Measurements from ENCODE around the gene STRIT1.

STRIT1 gene

GRCh38 chr3:155244699-155245098 is 48.8 kb downstream of the STRIT1 start:
- no peak for TF ChIP-seq NFIC (IDR thresholded peaks at IDR 0.05)
- TF ChIP-seq TCF12 (IDR thresholded peaks at IDR 0.05; ENCODE audit: low read depth), result no peak
- TF ChIP-seq RAD21 (IDR thresholded peaks at IDR 0.05; ENCODE audit: low read depth), result no peak
- no peak for TF ChIP-seq TEAD4 (IDR thresholded peaks at IDR 0.05)
- no peak for TF ChIP-seq REST (IDR thresholded peaks at IDR 0.05; ENCODE audit: low read depth)
- no peak for TF ChIP-seq ZBTB7A (IDR thresholded peaks at IDR 0.05; ENCODE audit: low read depth)
- no peak for TF ChIP-seq EGR1 (IDR thresholded peaks at IDR 0.05)
- no peak for TF ChIP-seq YY1 (IDR thresholded peaks at IDR 0.05; ENCODE audit: low read depth)
- no peak for TF ChIP-seq TAF1 (IDR thresholded peaks at IDR 0.05; ENCODE audit: low read depth)

- TF ChIP-seq YY1 (IDR thresholded peaks at IDR 0.05; ENCODE audit: low read depth) (no peak), REST (IDR thresholded peaks at IDR 0.05; ENCODE audit: low read depth) (no peak), RAD21 (IDR thresholded peaks at IDR 0.05; ENCODE audit: low read depth) (no peak), EGR1 (IDR thresholded peaks at IDR 0.05) (no peak), CEBPB (IDR thresholded peaks at IDR 0.05) (no peak), EP300 (IDR thresholded peaks at IDR 0.05; ENCODE audit: borderline replicate concordance) (no peak), MAX (IDR thresholded peaks at IDR 0.05) (no peak), FOXM1 (IDR thresholded peaks at IDR 0.05; ENCODE audit: borderline replicate concordance, low read depth) (no peak), ZBTB7A (IDR thresholded peaks at IDR 0.05; ENCODE audit: low read depth) (no peak), NFIC (IDR thresholded peaks at IDR 0.05) (no peak), CREB1 (IDR thresholded peaks at IDR 0.05; ENCODE audit: low read depth) (no peak), USF1 (IDR thresholded peaks at IDR 0.05) (no peak), TEAD4 (IDR thresholded peaks at IDR 0.05) (no peak), TCF12 (IDR thresholded peaks at IDR 0.05; ENCODE audit: low read depth) (no peak), TAF1 (IDR thresholded peaks at IDR 0.05; ENCODE audit: low read depth) (no peak)
Observed at GRCh38 chr3:155244216-155244615, 49.3 kb downstream of the STRIT1 start.

- TF ChIP-seq CREB1 (IDR thresholded peaks at IDR 0.05; ENCODE audit: low read depth) (no peak), TCF12 (IDR thresholded peaks at IDR 0.05; ENCODE audit: low read depth) (no peak), REST (IDR thresholded peaks at IDR 0.05; ENCODE audit: low read depth) (no peak), NFIC (IDR thresholded peaks at IDR 0.05) (no peak), TEAD4 (IDR thresholded peaks at IDR 0.05) (no peak), EP300 (IDR thresholded peaks at IDR 0.05; ENCODE audit: borderline replicate concordance) (no peak), USF1 (IDR thresholded peaks at IDR 0.05) (no peak)
Observed at GRCh38 chr3:155243512-155243921, 50.0 kb downstream of the STRIT1 start.

- TF ChIP-seq TAF1 (IDR thresholded peaks at IDR 0.05; ENCODE audit: low read depth) (no peak), MAX (IDR thresholded peaks at IDR 0.05) (no peak), REST (IDR thresholded peaks at IDR 0.05; ENCODE audit: low read depth) (no peak), USF1 (IDR thresholded peaks at IDR 0.05) (no peak), EP300 (IDR thresholded peaks at IDR 0.05; ENCODE audit: borderline replicate concordance) (no peak), YY1 (IDR thresholded peaks at IDR 0.05; ENCODE audit: low read depth) (no peak), CREB1 (IDR thresholded peaks at IDR 0.05; ENCODE audit: low read depth) (no peak), NFIC (IDR thresholded peaks at IDR 0.05) (no peak), TEAD4 (IDR thresholded peaks at IDR 0.05) (no peak), RAD21 (IDR thresholded peaks at IDR 0.05; ENCODE audit: low read depth) (no peak), TCF12 (IDR thresholded peaks at IDR 0.05; ENCODE audit: low read depth) (no peak), ZBTB7A (IDR thresholded peaks at IDR 0.05; ENCODE audit: low read depth) (no peak), EGR1 (IDR thresholded peaks at IDR 0.05) (no peak), CEBPB (IDR thresholded peaks at IDR 0.05) (no peak), FOXM1 (IDR thresholded peaks at IDR 0.05; ENCODE audit: borderline replicate concordance, low read depth) (no peak)
Observed at GRCh38 chr3:155242342-155242741, 51.1 kb downstream of the STRIT1 start.

Data from Ishikawa (cell line).